ENCODE results near the gene PRCC.

DNA sequence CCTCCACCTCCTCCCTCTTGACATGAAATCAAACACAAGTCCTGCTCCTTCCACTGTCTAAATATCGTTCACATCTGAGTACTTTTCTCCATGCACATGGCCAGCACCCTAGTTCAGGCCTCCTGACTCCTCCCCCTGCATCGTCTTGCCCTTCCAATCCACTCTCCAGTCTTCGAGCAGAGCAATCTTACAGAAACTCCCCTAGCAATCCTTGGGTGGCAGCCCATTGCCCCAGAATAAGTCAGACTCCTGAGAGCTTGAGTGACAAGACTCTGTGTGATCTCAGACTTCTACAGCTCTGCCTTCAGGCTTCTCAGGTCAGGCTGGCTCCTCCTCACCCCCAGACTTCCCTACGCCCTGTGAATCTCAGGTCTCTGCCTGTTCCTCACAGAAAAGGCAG, 43.8 kb downstream of the PRCC start:
- no peak for TF ChIP-seq GABPA (IDR thresholded peaks at IDR 0.05; ENCODE audit: low read depth, low read length)
- TF ChIP-seq GABPA (CRISPR knock-in tag; IDR thresholded peaks at IDR 0.05; ENCODE audit: low read depth): no peak
- no peak for TF ChIP-seq EP300 (IDR thresholded peaks at IDR 0.05; ENCODE audit: low read depth in 2 of 2, low read length in 2 of 2)
- no peak for TF ChIP-seq EP300 (CRISPR knock-in tag; IDR thresholded peaks at IDR 0.05; ENCODE audit: borderline replicate concordance)
- TF ChIP-seq TOE1 (CRISPR knock-in tag; IDR thresholded peaks at IDR 0.05): no peak
